ENCODE measurements around the gene CIDEC.
"Not testable (repeated sequence)": the region's sequence is repeated elsewhere in the genome, so short reads cannot be mapped to it uniquely, and the experiment has no call there.

Gene CIDEC

DNA sequence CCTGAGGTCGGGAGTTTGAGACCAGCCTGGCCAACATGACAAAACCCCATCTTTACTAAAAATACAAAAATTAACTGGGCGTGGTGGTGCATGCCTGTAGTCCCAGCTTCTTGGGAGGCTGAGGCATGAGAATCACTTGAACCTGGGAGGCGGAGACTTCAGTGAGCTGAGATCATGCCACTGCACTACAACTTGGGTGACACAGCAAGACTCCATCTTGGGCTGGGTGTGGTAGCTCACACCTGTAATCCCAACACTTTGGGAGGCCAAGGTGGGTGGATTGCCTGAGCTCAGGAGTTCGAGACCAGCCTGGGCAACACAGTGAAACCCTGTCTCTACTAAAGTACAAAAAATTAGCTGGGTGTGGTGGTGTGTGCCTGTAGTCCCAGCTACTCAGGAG lies 3.8 kb downstream of the CIDEC start:
- not testable (repeated sequence) for DNase-seq (ENCODE audit: low read depth in 2 of 2)

DNA sequence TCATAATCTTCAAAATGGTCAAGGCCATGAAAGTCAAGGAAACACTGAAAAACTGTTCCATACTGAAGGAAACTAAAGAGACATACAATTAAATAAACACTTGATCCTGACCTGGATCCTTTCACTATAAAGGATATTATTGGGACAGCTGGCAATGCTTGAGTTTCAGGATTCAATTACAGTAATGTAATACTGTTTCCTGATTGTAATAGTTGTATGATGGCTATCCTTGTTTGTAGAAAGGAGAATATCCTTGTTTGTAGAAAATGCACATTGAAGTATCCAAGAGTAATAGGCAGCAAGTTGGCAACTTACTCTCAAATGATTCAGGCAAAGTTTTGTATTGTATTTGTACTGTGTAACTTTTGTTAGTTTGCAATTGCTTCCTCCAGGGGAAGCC lies 4.6 kb downstream of the CIDEC start:
- no peak for DNase-seq (ENCODE audit: low read depth in 2 of 2)

DNA sequence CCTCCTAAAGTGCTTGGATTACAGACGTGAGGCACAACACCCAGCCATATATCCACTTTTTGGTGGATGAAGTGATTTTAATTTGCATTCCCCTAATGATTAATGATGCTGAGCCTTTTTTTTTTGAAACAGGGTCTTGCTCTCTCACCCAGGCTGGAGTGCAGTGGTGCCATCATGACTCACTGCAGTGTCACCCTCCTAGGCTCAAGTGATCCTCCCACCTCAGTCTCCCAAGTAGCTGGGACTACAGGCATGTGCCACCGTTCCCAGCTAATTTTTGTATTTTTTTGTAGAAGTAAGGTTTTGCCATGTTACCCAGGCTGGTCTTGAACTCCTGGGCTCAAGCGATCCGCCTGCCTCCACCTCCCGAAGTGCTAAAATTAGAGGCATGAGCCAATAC lies 8.0 kb downstream of the CIDEC start:
- not testable (repeated sequence) for DNase-seq (ENCODE audit: low read depth in 2 of 2)

DNA sequence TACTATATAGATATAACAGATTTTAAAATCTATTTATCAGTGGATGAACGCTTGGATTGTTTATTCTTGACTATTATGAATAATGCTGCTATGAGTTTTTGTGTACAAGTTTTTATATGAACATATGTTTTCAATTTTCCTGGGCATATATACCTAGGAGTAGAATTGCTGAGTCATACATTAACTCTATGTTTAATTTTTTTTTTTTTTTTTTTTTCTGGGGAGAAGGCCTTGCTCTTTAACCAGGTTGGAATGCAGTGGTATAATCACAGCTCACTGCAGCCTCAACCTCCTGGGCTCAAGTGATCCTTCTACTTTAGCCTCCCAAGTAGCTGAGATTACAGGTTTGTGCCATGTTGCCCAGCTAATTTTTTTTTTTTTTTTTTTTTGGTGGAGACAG lies 9.1 kb downstream of the CIDEC start:
- DNase-seq (ENCODE audit: low read depth in 2 of 2), result no peak

DNA sequence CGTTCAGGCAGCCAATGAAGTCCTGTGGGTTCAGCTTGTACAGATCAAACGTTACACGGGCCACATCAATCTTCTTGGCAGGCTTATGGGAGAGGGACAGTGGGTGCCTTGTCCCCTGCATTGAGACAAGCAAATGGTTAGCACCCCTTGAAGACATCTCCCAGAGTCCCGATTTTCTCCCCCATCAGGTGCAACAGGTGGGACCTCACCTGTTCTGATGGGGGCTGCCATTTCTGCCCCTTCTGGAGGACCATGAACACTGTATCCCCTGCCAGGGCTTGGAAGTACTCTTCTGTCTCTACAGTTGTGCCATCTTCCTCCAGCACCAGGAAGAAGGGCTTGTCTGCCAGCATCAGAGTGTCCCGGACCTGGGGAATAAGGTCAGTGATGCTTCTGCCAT lies 10.1 kb downstream of the CIDEC start:
- DNase-seq (ENCODE audit: low read depth in 2 of 2), result no peak

DNA sequence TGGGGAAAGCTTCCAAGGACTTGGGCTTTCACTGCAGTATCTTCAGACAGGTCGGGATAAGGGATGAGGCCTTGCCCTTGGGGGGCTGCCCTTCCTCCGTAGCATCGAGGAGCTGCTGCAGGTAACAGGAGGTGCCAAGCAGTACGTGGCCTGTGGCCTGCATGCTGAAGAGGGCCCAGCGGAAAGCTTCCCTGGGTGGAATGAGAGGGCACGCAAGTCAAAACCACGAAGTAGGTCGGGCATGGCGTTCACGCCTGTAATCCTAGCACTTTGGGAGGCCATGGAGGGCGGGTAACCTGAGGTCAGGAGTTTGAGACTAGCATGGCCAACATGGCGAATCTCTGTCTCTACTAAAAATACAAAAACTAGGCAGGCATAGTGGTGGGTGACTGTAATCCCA lies 12.9 kb downstream of the CIDEC start:
- no peak for DNase-seq (ENCODE audit: low read depth in 2 of 2)

DNA sequence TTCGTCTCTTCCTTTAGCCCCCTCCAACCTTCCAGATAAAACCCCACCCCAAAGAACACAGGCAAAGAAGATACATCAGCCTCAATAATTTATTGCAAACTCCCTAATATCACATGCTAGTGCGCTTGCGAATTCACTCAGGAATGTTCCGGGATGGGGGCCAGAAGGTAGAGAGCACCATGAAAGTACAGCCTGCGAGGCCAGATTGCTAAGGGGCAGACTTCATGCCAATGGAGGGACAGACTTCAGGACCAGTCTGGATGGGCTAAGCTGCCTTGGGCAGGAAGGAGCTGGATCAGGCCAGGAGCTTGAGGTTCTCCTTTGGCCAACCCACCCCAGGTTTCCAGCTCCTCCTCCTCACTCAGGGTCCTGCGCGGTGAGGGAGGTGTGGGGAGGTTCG lies 13.4 kb downstream of the CIDEC start:
- no peak for DNase-seq (ENCODE audit: low read depth in 2 of 2)

DNA sequence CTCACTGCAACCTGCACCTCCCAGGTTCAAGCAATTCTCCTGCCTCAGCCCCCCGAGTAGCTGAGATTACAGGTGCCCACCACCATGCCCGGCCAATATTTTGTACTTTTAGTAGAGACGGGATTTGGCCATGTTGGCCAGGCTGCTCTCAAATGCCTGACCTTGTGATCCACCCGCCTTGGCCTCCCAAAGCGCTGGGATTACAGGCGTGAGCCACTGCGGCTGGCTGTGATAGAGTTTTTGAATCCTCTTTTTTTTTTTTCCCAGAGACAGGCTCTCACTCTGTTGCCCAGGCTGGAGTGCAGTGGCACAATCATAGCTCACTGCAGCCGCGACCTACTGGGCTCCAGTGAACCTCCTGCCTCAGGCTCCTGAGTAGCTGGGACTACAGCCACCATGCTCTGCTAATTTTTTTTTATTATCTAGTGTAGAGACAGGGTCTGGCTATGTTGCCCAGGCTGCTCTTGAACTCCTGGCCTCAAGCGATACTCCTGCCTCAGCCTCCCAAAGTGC lies 14.9 kb downstream of the CIDEC start:
- not testable (repeated sequence) for DNase-seq (ENCODE audit: low read depth in 2 of 2)

DNA sequence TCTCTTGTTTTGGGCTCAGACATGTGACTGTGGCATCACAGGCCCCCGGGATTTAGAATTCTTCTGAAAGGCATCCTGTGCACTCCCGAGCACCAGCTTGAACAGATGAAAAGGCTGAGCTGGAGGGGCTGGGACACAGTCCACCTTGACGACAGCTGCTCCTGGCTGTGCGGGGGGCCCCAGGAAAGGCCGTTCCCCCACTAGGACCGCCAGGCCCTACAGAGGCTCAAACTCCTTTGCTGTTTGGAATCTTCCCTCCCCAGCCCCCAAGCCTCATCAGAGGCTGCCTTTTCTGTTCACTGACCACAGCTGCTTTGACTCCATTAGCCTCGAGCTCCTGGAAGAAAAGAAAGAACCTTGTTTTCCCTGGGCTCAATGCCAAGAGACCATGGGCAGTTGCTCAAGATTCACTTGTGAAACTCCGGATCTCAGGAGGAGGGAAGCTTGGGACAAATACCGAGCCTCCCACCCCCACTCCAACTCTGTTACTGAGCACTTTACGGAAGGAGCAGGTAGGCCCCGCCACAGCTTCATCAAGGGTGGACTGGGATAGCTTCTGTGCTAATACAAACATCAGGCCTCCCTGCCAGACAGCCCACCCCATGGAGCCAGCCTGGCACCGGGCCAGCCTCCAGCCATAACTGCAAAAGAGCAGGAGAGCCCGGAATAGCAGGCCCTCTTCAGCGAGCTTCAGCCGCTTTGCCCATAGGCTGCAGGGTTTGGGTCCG lies 15.7 kb downstream of the CIDEC start:
- no peak for DNase-seq (ENCODE audit: low read depth in 2 of 2)

DNA sequence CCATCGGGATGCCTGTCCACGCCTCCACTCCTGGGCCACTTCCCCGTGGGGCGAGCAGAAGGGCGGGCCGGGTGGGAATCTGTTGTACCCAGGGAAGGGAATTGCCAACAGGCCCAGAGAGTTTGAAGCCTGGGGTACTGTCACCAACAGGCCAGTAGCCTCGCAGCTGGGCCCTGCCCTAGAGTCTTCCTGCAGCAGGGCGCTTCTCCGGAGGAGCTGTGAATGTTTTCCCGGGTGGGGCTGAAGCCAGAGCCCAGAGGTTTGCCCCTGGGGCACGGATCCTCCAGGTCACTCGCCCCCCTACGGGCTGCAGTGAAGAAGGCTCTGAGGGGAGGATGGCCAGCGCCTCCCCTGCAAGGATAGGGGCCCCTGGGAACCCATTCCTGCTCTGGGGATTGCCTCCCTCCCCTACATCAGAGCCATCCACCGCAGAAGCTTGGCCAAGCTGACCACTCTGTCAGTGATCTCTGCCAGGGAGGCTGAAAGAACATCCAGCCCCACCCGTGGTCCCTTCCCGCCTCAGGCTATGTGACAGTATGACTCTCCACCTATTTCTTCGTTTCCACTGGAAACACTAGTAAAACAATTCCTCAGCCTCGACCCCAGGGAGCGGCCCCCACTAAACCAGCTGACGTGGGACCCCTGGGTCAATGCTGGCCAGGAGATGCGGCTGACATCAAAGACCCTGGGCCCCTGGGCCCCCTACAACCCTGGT lies 16.8 kb downstream of the CIDEC start:
- no peak for DNase-seq (ENCODE audit: low read depth in 2 of 2)

DNA sequence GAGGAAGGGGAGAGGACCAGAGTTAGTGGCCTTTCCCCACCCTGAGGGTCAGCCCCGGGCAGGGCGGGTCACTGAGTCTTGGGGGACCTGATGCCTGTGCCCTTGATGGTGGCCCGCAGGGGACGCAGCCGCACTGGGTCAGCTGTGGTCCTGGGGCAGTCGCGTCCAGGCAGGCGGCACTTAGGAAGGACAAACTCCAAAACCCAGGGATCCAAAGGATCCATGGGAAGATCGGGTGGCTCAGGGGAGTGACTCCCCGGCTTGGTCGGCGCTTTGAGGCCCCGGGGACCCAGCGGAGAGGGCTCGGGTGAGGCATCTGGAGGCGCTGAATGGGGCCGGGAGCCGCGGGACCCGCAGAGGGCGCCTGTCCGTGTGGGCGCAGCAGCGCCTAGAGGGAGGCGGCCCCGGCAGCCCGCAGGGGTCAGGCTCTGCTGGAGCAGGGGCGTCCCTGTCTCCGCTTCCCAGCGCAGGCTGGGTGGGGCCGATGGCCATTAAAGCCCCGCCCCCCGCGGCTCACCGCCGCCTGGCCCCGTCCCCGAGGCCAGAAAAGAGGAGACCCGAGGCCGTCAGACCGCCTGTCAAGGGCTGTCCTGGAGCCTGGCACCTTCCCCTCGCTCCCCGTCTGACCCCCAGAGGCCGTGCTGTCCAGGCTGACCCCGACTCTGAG lies 17.5 kb downstream of the CIDEC start:
- peak in 1 of 2 donors; percentile 19 for DNase-seq (ENCODE audit: low read depth in 2 of 2)

DNA sequence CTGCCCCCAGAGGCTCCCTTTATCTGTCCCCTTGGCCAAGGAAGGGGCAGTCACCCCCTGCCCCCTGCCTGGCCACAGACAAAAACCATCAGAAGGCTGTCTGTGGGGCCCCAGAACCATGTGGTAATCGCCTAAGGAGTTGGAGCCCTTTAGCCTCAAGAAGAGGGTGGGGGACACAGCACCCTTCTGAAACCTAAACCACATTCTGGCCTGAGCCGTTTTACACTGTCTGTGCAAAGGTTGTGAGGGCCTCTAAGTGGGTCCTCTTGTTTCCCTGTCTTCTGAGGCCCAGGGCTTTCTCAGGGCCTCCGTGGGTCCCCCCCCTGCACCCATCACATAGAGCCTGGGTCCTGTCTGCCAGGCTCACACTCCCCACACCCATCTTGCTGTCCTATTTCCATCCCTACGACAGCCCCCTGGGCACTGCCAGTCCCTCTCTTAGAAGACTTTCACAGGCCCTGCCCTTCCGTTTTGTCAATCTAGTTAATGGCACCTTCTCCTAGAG lies 18.4 kb downstream of the CIDEC start:
- DNase-seq (ENCODE audit: low read depth in 2 of 2), result no peak

DNA sequence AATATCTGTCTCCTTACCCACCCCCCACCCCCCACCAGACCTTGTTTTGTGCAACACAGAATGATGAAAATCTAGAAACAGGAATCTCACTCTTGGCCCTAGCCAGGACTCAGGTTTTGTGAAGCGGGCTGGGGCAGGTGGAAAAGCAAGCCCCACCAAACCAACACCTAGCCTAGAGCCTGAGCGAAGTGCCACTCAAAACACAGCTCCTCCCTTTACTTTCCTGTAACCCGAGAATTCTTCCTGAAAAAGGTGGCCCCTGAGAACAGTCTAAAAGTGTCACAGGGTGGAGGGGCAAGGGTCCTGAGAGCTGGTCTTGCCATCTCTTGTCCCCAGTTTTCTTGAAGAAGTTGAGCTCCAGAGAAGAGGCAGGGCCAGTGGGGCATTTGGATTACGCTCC lies 18.9 kb downstream of the CIDEC start:
- no peak for DNase-seq (ENCODE audit: low read depth in 2 of 2)

DNA sequence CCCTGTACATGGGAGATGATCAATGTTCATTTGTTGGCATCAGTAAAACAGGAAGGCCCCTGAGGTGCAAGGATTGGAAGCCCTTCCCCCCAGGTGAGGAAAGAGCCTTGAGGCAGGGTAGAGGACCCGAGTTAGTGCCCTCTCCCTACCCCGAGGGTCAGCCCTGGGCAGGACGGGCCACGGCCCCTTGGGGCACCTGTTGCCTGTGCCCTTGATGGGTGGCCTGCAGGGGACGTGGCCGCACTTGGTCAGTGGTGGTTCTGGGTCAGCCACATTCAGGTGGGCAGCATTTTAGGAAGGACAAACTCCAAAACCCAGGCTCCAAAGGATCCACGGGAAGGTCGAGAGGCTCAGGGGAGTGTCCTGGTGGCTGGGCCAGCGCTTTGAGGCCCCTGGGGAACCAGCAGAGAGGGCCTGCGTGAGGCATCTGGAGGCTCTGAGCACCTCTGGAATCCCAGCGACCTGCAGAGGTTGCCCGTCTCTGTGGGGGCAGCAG lies 20.5 kb downstream of the CIDEC start:
- DNase-seq (ENCODE audit: low read depth in 2 of 2), result no peak

DNA sequence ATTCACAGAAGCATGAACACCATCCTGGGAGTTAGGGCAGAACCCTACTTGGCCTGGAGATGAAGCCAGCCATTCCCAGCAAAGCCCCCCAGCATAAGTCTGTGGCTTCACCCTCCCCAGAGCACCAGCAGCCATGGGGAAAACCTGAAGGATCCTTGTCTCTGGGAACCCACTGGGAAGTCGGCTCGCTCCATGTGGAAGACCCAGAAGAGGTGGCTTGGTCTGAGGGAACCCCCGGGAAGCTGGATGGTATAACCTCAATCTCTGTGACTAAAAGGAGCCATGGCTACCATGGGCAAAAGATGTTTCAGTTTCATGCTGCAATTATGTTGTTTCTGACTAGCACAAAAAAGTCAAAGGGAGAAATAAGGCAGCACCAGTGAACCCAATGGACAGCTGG lies 24.5 kb downstream of the CIDEC start:
- no peak for DNase-seq (ENCODE audit: low read depth in 2 of 2)

DNA sequence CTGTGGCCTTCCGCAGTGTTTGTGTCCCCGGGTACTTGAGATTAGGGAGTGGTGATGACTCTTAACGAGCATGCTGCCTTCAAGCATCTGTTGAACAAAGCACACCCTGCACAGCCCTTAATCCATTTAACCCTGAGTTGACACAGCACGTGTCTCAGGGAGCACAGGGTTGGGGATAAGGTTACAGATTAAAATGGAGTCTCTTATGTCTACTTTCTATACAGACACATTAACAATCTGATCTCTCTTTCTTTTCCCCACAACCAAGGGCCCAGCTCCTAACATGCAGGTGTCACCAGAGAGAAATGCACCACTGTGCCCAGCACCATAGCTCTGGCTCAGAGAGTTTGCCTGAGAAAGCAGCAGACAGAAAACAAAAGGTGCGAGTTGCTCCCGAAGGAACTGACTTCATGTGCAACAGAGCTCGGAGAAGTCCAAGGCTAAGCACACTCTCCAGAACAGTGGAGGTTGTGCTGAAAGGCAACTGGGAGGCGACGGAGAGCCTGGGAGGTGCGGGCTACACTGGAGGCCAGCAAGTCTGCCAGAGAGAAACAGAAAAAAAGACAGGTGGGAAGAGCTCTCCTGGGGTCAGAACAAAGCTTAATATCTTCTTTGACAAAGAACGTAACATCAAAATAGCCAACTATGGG lies 25.6 kb downstream of the CIDEC start:
- not testable (repeated sequence) for DNase-seq (ENCODE audit: low read depth in 2 of 2)

DNA sequence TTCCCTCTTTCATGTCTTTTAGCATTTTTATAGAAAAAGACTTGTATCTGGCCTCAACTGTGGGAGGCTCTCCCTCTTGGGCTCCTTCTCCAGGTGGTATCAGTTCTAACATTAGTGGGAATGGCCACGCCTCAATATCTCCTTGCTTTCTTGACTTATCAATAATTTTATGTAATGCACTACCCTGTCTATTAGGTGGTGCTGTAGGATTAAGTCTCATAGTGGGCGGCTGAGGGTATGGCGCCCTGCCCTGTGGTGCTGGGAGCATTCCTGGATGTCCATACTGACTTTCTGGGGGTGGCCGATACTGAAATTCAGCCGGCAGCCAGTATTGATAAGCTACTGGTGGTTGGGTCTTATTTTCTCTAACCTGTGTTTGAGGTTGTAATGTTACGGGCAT lies 27.5 kb downstream of the CIDEC start:
- no peak for DNase-seq (ENCODE audit: low read depth in 2 of 2)

DNA sequence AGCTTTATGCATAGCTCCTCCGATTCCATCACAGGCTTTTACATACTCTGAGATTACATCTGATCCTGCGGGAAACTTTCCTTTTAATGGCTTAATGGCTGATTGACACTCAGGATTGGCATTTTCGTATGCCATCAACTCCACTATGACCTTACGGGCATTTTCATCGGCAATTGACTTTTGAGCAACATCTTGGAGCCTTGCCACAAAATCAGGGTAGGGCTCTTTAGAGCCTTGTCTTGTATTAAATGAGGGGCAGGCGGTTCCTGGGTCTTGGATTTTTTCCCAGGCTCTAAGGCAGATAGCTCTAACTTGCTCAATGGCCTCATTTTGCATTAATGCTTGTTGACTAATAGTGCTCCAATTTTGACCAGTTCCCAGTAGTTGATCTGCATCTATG lies 28.1 kb downstream of the CIDEC start:
- DNase-seq (ENCODE audit: low read depth in 2 of 2), result not testable (repeated sequence)

DNA sequence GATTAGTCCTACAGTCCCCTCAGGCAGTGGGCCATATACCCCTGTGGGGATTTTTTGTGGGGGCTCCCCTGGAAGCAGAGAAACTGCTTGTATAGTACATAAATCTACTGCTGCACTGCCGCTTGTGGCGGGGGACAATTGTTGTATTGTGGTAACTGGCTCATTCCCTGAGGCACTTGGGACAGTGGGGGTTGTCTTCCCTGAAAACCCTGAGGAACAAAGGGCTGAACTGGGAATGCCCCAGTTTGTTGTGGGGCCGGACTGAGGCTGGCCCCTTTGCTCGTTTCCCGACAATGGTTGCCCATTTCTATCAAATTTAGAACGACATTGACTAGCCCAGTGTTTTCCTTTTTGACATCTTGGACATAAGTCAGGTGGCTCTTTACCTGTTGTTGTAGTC lies 28.7 kb downstream of the CIDEC start:
- not testable (repeated sequence) for DNase-seq (ENCODE audit: low read depth in 2 of 2)

DNA sequence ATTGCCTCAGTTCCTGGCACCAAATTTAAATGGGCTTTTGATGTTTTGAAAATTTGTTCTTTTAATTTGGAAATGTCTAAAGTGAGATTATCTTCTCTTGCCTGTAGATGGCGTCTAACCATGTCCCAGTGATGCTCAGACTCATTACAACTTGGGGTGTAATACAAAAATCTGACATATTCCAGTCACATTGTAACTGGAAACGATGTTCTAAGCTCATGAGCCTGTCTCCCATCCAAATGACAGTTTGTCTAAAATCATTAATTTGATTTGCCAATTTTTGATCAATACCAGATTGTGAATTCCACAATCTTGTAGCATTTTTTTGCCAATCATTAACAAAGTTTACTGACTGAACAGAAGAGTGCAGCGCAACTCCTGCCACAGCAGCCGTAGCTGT lies 31.2 kb downstream of the CIDEC start:
- DNase-seq (ENCODE audit: low read depth in 2 of 2), result not testable (repeated sequence)

DNA sequence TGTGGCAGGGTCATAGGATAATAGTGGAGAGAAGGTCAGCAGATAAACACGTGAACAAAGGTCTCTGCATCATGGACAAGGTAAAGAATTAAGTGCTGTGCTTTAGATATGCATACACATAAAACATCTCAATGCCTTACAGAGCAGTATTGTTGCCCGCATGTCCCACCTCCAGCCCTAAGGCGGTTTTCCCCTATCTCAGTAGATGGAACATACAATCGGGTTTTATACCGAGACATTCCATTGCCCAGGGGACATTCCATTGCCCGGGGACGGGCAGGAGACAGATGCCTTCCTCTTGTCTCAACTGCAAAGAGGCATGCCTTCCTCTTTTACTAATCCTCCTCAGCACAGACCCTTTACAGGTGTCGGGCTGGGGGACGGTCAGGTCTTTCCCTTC lies 32.2 kb downstream of the CIDEC start:
- DNase-seq (ENCODE audit: low read depth in 2 of 2), result not testable (repeated sequence)
